Fibroblast of skin of left biceps (primary cell): Measurements from ENCODE around the gene GPR141.

Experiments
- DNase-seq, 2 experiments: peaks; one replicate each; pipeline ENCODE4 v3.0.0-alpha.2; 2013; ENCODE audit warnings: low read depth in 2 of 2

The GPR141 gene

DNA sequence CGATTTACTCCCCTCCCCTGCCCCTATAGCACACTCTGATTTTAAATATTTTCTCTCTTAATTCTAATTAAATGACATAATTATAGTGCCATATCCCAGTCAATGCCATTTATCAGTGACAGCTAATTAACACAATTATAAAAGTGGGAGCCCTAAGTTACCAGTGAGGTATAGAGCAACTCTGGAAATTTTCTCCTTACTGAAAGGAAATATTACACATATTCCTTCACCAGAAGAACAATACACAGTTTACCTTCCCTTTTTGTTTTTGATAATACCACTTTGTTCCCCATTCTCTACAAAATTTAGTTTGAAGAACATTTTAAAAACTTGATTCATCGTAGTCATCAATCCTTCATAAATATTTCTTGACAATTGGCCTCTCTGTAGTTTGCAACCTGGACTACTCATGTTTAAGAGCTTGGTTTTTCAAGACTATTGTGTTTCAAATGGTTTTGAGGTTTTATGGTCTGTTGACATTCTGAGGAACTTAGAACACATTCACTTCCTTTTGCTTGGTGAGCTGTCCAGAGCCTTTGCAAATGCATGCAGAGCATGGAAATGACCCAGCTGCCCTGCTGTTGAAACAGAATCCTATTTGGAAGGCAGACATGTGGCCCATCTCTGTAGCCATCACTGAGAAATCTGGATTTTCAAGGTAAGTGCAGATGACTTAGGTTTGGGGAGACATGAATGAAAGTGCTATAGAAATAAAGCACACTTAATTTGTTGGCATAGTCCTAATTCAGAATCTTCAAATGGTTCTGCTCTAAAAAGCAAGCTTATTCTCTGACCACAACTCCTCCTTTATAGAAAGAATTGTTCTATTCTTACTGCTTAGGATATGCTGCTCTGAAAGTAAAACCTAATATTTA, at the start of gene GPR141:
Gene GPR141, plus strand, starts transcription at position 521 of the 875 bp plus-strand sequence. CDS start 56,628 bp downstream, outside the sequence.
- no peak for DNase-seq

- DNase-seq = no peak
Measured at GRCh38 chr7:37635346-37635745, 48.2 kb upstream of the GPR141 start.

GRCh38 chr7:37642028-37642540, 41.5 kb upstream of the GPR141 start:
- DNase-seq = no peak

- no peak for DNase-seq
Measured at GRCh38 chr7:37643876-37644275, 39.7 kb upstream of the GPR141 start.

DNA sequence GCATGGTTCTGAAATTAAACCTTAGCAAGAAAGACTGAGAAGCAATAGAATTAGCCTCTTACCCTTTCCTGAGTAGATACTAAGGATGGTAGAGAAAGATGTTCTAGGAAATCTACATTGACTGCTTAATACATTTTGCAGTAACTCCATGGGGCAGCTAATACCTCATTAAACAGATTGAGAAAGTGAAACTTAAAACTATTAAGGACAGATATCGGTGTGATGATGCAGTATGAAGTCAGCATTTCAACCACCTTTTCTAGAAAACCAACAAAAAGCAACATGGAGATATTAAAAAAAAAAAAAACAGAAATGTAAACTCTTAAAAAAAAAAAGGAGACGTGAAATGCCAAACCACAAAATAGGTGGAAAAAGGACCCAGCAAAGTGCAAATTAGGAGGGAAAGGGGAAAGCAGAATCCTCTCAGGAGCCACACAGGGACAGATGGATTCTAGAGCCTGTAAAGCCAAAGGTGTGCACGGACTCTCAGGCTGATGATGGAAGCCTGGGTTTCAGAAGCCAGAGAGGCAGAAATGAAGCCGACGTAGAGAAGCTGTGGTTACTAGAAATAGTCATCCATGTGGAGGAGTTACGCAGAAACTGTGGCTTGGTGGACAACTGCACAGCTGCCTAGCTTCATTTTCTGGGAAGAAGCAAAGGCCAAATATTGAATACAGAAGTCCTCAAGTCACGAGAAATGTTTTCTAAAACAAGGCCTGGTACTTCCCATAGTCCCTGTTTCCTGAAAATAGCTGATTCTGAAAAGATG, 38.1 kb upstream of the GPR141 start:
- DNase-seq = no peak

DNA sequence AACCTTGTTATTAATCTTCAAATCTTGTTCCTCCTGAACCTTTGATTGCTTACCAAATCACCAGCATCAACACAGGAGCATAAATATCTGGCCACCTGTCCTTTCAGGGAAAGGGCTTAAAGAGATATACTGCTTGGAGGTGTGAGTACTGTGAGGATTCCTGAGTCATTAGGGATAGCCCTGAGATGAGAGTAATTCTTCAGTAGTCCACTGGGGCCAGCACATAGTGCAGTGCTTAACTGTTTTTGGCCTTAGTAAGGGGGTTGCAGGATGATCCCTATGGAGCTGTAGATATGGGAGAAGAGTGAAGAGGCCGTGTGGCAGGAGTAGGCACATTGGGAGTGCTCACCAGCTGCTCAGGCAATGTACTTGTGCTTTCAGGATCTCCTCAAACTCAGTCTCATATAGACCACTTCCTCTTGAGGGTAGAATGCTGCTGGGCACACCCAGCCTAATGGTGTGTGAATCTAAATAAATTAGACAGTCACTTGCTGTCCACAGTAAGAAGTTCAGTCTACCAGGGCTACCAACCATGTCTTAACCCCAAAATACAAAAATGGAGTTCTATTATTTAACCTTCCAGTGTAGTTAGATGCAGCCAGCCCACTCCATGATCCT, 26.5 kb upstream of the GPR141 start:
- DNase-seq = no peak

- no peak for DNase-seq
Measured at GRCh38 chr7:37657816-37658215, 25.8 kb upstream of the GPR141 start.

GRCh38 chr7:37659971-37660565, 23.5 kb upstream of the GPR141 start:
- no peak for DNase-seq

GRCh38 chr7:37660614-37661013, 23.0 kb upstream of the GPR141 start:
- no peak for DNase-seq

- DNase-seq = no peak
Measured at GRCh38 chr7:37663693-37664092, 19.9 kb upstream of the GPR141 start.

- no peak for DNase-seq
Measured at GRCh38 chr7:37665352-37666022, 18.1 kb upstream of the GPR141 start.

DNA sequence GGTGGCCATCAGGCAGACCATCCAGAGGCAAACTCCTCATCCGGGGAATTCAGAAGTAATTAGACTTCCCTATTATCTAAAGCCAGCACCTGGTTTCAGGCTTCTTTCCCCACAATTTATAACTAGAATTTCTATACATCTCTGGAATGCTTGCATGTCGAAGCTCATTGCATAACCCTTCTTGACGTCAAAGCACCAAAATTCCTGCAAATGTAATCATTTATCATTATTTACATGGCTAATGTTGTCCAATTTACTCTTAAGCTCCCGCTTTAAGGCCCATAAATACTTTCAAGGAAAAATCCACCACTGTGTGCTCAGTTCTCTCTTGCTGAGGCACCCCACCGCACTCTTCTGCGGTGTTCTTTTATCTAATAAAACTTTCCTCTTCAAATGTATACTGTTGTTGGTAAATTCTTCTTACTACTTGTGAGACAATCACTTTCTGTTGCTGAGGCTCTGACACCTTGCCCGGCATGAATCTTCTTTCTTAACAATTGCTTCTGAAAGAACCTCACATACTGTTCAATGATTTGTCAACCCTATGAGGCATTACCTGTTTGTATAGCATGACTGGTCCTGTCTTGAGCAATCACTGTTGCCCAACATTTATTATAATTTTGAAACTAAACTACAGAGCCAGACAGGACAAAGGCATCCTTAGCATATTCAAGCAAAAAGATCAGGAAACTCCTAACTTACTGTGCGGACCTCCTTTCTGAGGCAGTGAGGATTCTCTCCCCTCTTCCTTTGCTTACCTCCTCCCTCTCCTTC, 17.4 kb upstream of the GPR141 start:
- DNase-seq = no peak

DNA sequence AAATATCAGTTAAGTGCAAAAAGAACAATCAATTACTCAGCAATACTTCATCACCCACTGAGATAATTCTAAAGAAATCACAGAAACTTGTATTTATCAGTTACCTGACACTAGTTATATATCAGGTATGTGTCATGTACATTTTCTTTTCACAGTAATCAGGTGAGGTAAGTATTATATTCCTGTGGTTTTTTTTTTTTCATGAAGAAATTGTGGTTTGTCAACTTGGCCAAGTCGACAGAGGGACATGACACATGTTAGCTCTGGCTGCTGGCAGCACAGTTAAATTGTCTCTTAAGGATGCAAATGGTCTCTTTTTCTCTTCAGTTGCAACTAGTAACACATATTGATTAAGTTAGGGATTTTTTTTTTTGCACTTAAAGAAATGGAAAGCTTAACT, 13.7 kb upstream of the GPR141 start:
- DNase-seq = no peak

- no peak for DNase-seq
Measured at GRCh38 chr7:37670436-37670835, 13.1 kb upstream of the GPR141 start.

GRCh38 chr7:37671876-37672275, 11.7 kb upstream of the GPR141 start:
- DNase-seq = no peak

- DNase-seq = no peak
Measured at GRCh38 chr7:37672926-37673325, 10.6 kb upstream of the GPR141 start.

GRCh38 chr7:37673523-37673922, 10.0 kb upstream of the GPR141 start:
- DNase-seq = no peak

DNA sequence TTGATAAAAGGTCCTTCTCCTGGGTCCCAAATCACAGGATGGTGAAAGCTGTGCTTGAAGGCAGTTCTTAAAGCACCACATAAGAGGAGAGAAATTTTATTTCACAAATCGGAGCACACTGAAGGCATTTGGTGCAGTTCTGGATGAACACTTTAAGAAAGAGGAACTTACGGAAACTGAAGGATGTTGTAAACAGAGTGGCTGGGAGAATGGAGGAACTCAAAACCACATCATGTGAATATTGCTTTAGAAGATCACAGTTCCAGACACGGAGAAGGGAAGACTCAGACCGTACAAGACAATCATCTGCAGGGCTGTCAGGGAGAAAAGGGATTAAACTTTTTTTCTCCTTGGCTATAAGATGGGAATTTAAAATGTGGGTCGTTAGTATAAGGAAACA, 9.0 kb upstream of the GPR141 start:
- no peak for DNase-seq

GRCh38 chr7:37675749-37676148, 7.8 kb upstream of the GPR141 start:
- no peak for DNase-seq

DNA sequence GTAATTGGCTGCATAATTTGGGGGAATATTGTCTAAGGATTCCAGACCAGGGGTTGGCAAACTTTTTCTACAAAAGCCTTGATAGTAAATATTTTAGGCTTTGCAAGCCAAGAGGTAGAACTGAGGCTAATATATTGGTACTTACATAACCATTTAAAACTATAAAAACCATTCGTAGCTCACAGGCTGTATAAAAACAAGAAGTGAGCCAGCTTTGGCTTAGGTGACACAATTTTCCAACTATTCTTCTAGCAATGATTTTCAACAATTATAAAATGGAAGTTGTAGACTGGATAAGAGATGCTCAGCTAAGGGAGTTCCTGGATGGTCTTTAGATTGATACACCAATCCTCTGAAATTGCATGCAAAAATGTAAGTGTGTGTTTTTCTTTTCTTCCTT, 1.4 kb downstream of the GPR141 start:
- DNase-seq = no peak
